ENCODE data around the gene SASS6.

Gene SASS6

GRCh38 chr1:100034470-100034869, 98.3 kb downstream of the SASS6 start:
- H3K27me3 ChIP-seq (ENCODE audit: control insufficient read depth in 2 of 2, insufficient read depth in 2 of 2, low read length in 2 of 2), result no peaks in the 10 kb centered on the region
- no peak overlapping the region for H3K9ac ChIP-seq (ENCODE audit: low read depth in 1 of 2, low read length in 2 of 2)
- H3K4me1 ChIP-seq (ENCODE audit: control insufficient read depth in 2 of 2, insufficient read depth in 2 of 2, low read length in 2 of 2), result peaks cover 0 to 11% of the 10 kb centered on the region in 2 donors
- H3K27ac ChIP-seq (ENCODE audit: low read depth in 2 of 2, low read length in 2 of 2), result no peak overlapping the region
- no peaks in the 10 kb centered on the region for H3K9me3 ChIP-seq (ENCODE audit: control insufficient read depth in 2 of 2, low read length in 2 of 2)
- no peaks in the 10 kb centered on the region for H3K36me3 ChIP-seq (ENCODE audit: control insufficient read depth in 2 of 2, insufficient read depth in 2 of 2, low read length in 2 of 2)
- H3K4me3 ChIP-seq (ENCODE audit: low read length in 2 of 2), result no peak overlapping the region

Data from mucosa of rectum (tissue), 2 donors.